CD8-positive, alpha-beta memory T cell (primary cell): ENCODE results near the gene ADGRG3. TPM values are rescaled to one million over a fixed set of nuclear protein-coding genes. Genes with fewer than 3 reads are reported as not detected.

Source experiments
- CTCF ChIA-PET: fragments of 350-600 bp; sonication (Branson Sonifier 250); formaldehyde crosslinking; loops from one replicate; lab custom pipeline; 2021; ENCODE audit warnings: antibody characterized with exemption; lab: Charles Lee
- POLR2A ChIA-PET: fragments of 350-600 bp; sonication (Branson Sonifier 250); formaldehyde crosslinking; loops from one replicate; lab custom pipeline; 2021; ENCODE audit warnings: antibody characterized with exemption; lab: Charles Lee
- DNase-seq, 5 donors: peaks; one replicate each; pipeline versions ENCODE4 v3.0.0 to v3.0.0-alpha.2; 2020 to 2022; ENCODE audit warnings: mixed read lengths in 1 of 5
- H3K27ac ChIP-seq: one replicate; pipeline ENCODE4 v1.7.0; 2013; ENCODE audit warnings: low read depth, mild to moderate bottlenecking, low read length, moderate library complexity
- H3K27me3 ChIP-seq: 2 replicates; pipeline ENCODE4 v1.7.0; 2013; ENCODE audit warnings: low read length, mild to moderate bottlenecking; ENCODE audit not compliant: insufficient read depth, poor library complexity, severe bottlenecking
- H3K36me3 ChIP-seq: 2 replicates; pipeline ENCODE4 v1.7.0; 2013; ENCODE audit warnings: mild to moderate bottlenecking, low read length, moderate library complexity; ENCODE audit not compliant: insufficient read depth
- H3K4me1 ChIP-seq: 2 replicates; pipeline ENCODE4 v1.7.0; 2013; ENCODE audit warnings: mild to moderate bottlenecking, low read length, moderate library complexity; ENCODE audit not compliant: insufficient read depth
- H3K4me3 ChIP-seq: 2 replicates; pipeline ENCODE4 v1.7.0; 2013; ENCODE audit warnings: mild to moderate bottlenecking, low read length
- H3K9me3 ChIP-seq: 2 replicates; pipeline ENCODE4 v1.7.0; 2013; ENCODE audit warnings: mild to moderate bottlenecking, low read length
- H3K27ac Mint-ChIP-seq, 8 donors: one replicate each; pipeline ENCODE4 v1.8.0; 2020 to 2021; ENCODE audit warnings: mixed read lengths in 8 of 8, mild to moderate bottlenecking in 6 of 8, inconsistent platforms in 3 of 8, moderate library complexity in 3 of 8
- H3K27me3 Mint-ChIP-seq, 2 donors: one replicate each; pipeline ENCODE4 v1.8.0; 2020 to 2021; ENCODE audit warnings: mixed read lengths in 2 of 2, mild to moderate bottlenecking in 1 of 2, moderate library complexity in 1 of 2
- H3K36me3 Mint-ChIP-seq, 3 donors: one replicate each; pipeline ENCODE4 v1.8.0; 2020 to 2021; ENCODE audit warnings: mixed read lengths in 3 of 3, inconsistent platforms in 1 of 3, mild to moderate bottlenecking in 1 of 3
- H3K4me1 Mint-ChIP-seq, 3 donors: one replicate each; pipeline ENCODE4 v1.8.0; 2020 to 2021; ENCODE audit warnings: mixed read lengths in 3 of 3, inconsistent platforms in 1 of 3, mild to moderate bottlenecking in 1 of 3
- H3K4me3 Mint-ChIP-seq, 7 donors: one replicate each; pipeline ENCODE4 v1.8.0; 2020 to 2021; ENCODE audit warnings: mixed read lengths in 7 of 7, mild to moderate bottlenecking in 6 of 7, moderate library complexity in 4 of 7, inconsistent platforms in 2 of 7
- H3K9me3 Mint-ChIP-seq, 5 donors: one replicate each; pipeline ENCODE4 v1.8.0; 2020 to 2022; ENCODE audit warnings: mixed read lengths in 5 of 5, mild to moderate bottlenecking in 3 of 5, moderate library complexity in 2 of 5, inconsistent platforms in 1 of 5
- polyA plus RNA-seq: library from polyadenylated mRNA; unstranded; fragments of 300-500 nt; fragmentation: Illumina TruSeq; gene quantifications from one replicate; pipeline ENCODE4 v1.2.3, GENCODE V29; 2021
- total RNA-seq, 2 experiments: library from RNA; stranded (reverse); gene quantifications; one replicate each; pipeline ENCODE4 v1.2.3, GENCODE V29; 2021

Gene ADGRG3
- total RNA-seq (not detected), polyA plus RNA-seq (not detected)

DNA sequence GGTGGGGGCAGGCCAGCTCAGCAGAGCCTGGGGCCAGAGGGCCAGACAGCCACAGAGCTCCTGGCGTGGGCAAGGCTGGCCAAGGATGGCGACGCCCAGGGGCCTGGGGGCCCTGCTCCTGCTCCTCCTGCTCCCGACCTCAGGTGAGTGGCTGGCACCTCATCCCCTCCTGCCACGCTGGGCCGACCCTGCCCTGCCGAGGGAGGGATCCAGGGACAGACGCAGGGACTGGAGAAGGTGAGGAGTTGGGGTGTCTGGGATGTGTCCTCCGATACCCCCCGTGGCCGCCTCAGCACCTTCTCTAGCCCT is at the start of gene ADGRG3:
Gene ADGRG3, plus strand, starts transcription at position 44 of the 309 bp plus-strand sequence. Its CDS starts 42 bp downstream, at position 86.
- H3K27ac ChIP-seq: peak within 1 kb of the TSS; percentile 61
- POLR2A ChIA-PET: no interaction called here

DNA sequence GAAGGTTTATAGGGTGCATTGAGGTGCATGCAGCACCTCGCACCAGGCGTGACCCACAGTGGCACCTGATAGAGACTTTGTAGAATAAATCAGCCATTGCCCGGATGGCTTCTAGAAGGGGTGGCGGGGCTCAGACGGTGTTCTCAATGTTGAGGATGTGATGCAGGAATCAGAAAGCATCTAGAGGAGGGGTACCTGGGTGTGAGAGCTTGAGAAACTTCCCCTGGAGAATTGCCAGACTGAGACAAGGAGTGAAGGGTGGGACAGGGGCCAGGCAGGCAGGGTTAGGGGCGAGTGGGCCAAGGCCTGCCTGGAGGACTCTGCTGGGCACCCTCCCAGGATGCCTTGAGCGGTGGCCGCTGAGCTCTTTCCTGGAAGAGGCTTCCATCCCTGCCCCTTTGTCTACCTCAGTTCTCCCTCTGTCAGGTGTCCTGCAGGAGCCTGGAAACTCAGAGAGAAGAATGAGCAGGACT is 48.9 kb upstream of the ADGRG3 start:
- Mint-ChIP-seq H3K27me3 (no peaks in the 10 kb centered on the region), H3K9me3 (no peaks in the 10 kb centered on the region), H3K27ac (peak overlapping the region in 4 of 8 donors; percentile 11 to 70 (median 31)), H3K4me1 (peaks cover 22 to 40% (median 23%) of the 10 kb centered on the region in 3 donors), H3K4me3 (no peak overlapping the region), H3K36me3 (peaks cover 0 to 1% (median 0%) of the 10 kb centered on the region in 3 donors)
- Histone ChIP-seq H3K27me3 (no peaks in the 10 kb centered on the region), H3K36me3 (no peaks in the 10 kb centered on the region), H3K4me3 (no peak overlapping the region), H3K9me3 (no peaks in the 10 kb centered on the region), H3K27ac (no peak overlapping the region), H3K4me1 (peaks cover 8% of the 10 kb centered on the region)
- DNase-seq: peak in 1 of 5 donors; percentile 30
- POLR2A ChIA-PET: no interaction called here
- CTCF ChIA-PET: interaction anchor here (1.6 kb wide), 1 partner anchor 28 kb away, joined by 3 read pairs; no protein-coding TSS in a partner anchor

More for the DNA sequence above, at the start of gene ADGRG3:
- H3K36me3 Mint-ChIP-seq: peaks cover 0 to 3% (median 2%) of the 10 kb centered on the region in 3 donors
- H3K27ac Mint-ChIP-seq: peak within 1 kb of the TSS in 1 of 8 donors; percentile 62
- Histone ChIP-seq H3K27me3 (no peaks in the 10 kb centered on the region), H3K4me1 (no peaks in the 10 kb centered on the region), H3K9me3 (no peaks in the 10 kb centered on the region), H3K36me3 (no peaks in the 10 kb centered on the region), H3K4me3 (no peak within 1 kb of the TSS)
- no peak within 1 kb of the TSS for H3K4me3 Mint-ChIP-seq
- CTCF ChIA-PET: no interaction called here
- H3K9me3 Mint-ChIP-seq: no peaks in the 10 kb centered on the region
- no peak for DNase-seq
- peaks cover 0 to 6% of the 10 kb centered on the region in 2 donors for H3K27me3 Mint-ChIP-seq
- H3K4me1 Mint-ChIP-seq: peaks cover 0 to 6% (median 0%) of the 10 kb centered on the region in 3 donors

DNA sequence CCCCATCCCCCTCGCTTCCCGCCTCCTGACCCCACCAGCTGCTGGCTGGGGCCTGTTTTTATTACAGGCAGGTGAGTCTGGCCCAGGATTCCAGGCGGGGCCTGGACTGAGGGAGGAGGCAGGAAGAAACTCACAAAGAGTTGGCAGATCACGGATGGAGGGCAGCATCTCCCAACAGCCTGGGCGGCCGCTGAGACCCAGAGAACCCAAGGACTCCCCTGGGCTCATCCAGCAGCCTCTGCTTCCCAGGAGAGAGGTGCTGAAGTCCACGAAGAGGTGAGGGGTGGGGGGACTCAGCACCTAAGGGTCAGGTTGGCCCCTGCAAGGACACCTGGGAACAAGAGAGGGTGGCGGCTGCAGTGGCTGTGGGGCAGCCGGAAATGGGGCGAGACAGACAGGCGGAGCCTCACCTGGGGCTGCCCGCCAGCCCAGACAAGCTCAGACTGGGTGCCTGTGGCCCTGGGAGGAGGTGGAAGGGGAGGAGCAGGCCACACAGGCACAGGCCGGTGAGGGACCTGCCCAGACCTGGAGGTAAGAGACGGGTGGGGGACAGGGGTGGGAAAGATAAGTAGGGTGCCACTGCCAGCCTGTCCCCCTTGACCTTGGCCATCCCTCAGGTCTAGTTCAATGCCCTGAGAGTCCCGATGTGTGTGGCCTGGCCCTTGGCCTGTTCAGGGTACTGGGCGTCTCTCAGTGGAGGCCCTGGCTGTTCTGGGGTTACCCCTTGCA is 48.3 kb upstream of the ADGRG3 start:
- Histone ChIP-seq H3K9me3 (no peaks in the 10 kb centered on the region), H3K4me3 (no peak overlapping the region), H3K4me1 (peaks cover 8% of the 10 kb centered on the region), H3K27me3 (no peaks in the 10 kb centered on the region), H3K27ac (no peak overlapping the region), H3K36me3 (no peaks in the 10 kb centered on the region)
- ChIA-PET CTCF (interaction anchor here (0.9 to 1.8 kb wide), 3 partner anchors 10 to 43 kb away, joined by 3 to 9 read pairs (median 3); no protein-coding TSS in a partner anchor), POLR2A (no interaction called here)
- H3K4me3 Mint-ChIP-seq: no peak overlapping the region
- H3K27ac Mint-ChIP-seq: peak overlapping the region in 3 of 8 donors; percentile 11 to 87 (median 12)
- H3K36me3 Mint-ChIP-seq: peaks cover 0 to under 1% (median 0%) of the 10 kb centered on the region in 3 donors
- peaks cover 18 to 34% (median 19%) of the 10 kb centered on the region in 3 donors for H3K4me1 Mint-ChIP-seq
- H3K27me3 Mint-ChIP-seq: no peaks in the 10 kb centered on the region
- peak in 1 of 5 donors; percentile 45 for DNase-seq
- H3K9me3 Mint-ChIP-seq: no peaks in the 10 kb centered on the region

DNA sequence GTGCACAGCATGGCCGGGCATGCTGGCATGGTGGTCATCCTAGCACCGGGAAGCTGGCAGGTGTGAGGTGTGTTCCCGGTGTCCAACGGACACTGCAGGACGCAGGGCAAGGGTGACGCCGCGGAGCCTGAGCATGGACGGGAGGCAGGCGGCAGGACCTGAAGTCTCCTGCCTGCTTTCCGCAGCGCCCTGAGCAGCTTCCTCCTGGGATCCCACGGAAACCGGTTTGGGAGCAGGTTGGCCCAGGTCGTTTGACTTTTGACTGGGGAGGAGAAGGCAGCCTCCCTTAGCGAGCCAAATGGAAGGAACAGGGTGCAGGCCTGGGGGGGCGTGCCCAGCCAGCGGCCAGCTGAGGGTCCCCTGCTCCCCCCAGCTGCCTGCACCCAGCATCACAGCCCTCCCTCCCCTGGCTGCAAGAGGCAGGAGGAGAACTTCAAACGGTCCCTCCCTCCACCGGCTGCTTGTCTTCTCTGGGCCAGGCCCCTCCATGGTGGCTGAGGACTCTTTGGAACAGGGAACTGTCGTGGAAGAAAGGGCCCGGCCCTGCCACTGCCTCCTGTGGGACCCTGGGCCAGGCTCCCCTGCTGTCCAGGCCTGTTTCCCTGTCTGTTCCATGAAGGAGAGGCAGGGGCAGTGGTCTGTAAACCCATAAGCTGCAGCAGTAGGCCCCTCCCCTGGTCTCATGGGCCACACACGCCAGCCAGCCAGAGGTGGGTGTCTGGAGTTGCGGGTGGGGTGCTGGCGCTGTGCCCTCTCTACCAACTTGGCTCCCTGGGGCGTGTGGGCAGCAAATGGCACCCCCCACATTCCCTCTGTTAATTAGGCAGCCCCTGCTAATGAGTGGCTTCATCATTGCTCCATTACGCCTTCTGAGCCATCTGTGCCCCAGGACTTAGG is 47.5 kb upstream of the ADGRG3 start:
- Mint-ChIP-seq H3K36me3 (no peaks in the 10 kb centered on the region), H3K27ac (no peak overlapping the region), H3K9me3 (no peaks in the 10 kb centered on the region), H3K27me3 (peaks cover 0 to 1% of the 10 kb centered on the region in 2 donors), H3K4me1 (peaks cover 12 to 31% (median 14%) of the 10 kb centered on the region in 3 donors), H3K4me3 (no peak overlapping the region)
- CTCF ChIA-PET: interaction anchor here (0.6 to 1.8 kb wide), 4 partner anchors 11 to 134 kb away, joined by 3 to 9 read pairs (median 4); no protein-coding TSS in a partner anchor
- Histone ChIP-seq H3K4me3 (no peak overlapping the region), H3K9me3 (no peaks in the 10 kb centered on the region), H3K27me3 (no peaks in the 10 kb centered on the region), H3K27ac (no peak overlapping the region), H3K36me3 (no peaks in the 10 kb centered on the region), H3K4me1 (peaks cover 8% of the 10 kb centered on the region)
- DNase-seq: peak in 1 of 5 donors; percentile 25
- POLR2A ChIA-PET: no interaction called here

GRCh38 chr16:57621521-57622271 is 46.4 kb upstream of the ADGRG3 start:
- Histone ChIP-seq H3K27ac (no peak overlapping the region), H3K27me3 (no peaks in the 10 kb centered on the region), H3K4me1 (peaks cover 8% of the 10 kb centered on the region), H3K36me3 (no peaks in the 10 kb centered on the region), H3K9me3 (no peaks in the 10 kb centered on the region), H3K4me3 (no peak overlapping the region)
- peak in 1 of 5 donors; percentile 46 for DNase-seq
- Mint-ChIP-seq H3K27me3 (peaks cover 0 to 1% of the 10 kb centered on the region in 2 donors), H3K36me3 (no peaks in the 10 kb centered on the region), H3K27ac (peak overlapping the region in 1 of 8 donors; percentile 61), H3K4me3 (no peak overlapping the region), H3K9me3 (no peaks in the 10 kb centered on the region), H3K4me1 (peaks cover 12 to 32% (median 15%) of the 10 kb centered on the region in 3 donors)
- ChIA-PET POLR2A (no interaction called here), CTCF (interaction anchor here (0.6 to 1.8 kb wide), 4 partner anchors 12 to 135 kb away, joined by 3 to 9 read pairs (median 4); no protein-coding TSS in a partner anchor)

DNA sequence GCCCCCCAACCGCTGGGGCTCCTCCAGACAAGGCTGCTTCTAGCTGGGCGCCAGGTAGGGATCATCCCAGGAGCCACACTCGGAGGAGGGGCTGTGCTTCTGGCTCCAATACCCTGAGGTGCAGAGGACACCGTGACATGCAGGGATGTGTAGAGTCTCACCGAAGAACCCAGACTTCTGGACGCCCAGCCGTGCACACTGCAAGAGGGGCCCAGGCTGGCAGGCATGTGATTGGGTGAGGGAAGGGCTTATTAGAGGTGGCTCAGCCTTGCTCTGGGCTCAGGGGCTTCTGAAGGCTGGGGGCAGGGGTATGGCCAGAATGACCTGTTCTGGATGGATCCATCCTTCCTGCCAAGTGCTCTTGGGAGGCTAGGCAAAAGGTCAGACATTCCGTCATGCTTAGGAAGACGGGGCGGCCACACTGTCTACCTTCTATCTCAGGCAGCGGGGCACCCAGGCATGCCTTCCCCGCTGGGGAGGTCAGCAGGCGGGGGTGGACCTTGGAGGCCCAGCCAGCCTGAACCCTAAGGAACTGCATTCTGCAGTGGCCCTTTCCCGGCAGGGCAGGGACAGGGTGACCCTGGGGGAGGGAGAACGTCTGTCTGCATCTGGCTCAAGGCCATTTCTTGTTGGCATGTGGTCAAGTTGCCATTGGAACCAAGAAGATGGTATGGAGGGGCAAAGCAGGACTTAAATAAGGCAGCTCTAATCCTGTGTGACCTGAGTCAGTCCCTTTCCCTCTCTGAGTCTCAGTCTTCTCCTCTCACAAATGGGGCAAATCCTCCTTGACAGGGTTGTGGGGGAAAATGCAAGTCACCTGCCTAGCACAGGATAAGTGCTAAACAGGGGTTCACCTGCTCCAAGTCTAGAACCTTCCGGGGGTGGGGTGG is 45.5 kb upstream of the ADGRG3 start:
- Mint-ChIP-seq H3K27me3 (peaks cover 0 to 1% of the 10 kb centered on the region in 2 donors), H3K36me3 (no peaks in the 10 kb centered on the region), H3K4me1 (peaks cover 12 to 34% (median 14%) of the 10 kb centered on the region in 3 donors), H3K9me3 (no peaks in the 10 kb centered on the region), H3K4me3 (no peak overlapping the region), H3K27ac (peak overlapping the region in 3 of 8 donors; percentile 56 to 87 (median 70))
- peaks cover 4% of the 10 kb centered on the region for H3K4me1 ChIP-seq
- H3K27ac ChIP-seq: no peak overlapping the region
- no peak overlapping the region for H3K4me3 ChIP-seq
- ChIA-PET CTCF (interaction anchor here (0.8 to 2.9 kb wide), 5 partner anchors 22 to 32 kb away, joined by 3 to 11 read pairs (median 4); no protein-coding TSS in a partner anchor), POLR2A (interaction anchor here (0.6 kb wide), 1 partner anchor 39 kb away, joined by 4 read pairs; no protein-coding TSS in a partner anchor)
- no peak for DNase-seq
- H3K36me3 ChIP-seq: no peaks in the 10 kb centered on the region
- H3K27me3 ChIP-seq: no peaks in the 10 kb centered on the region
- no peaks in the 10 kb centered on the region for H3K9me3 ChIP-seq
